Nephron progenitor cell (in vitro differentiated cells): Measurements from ENCODE around the gene OS9.

Experiments used
- DNase-seq: peaks from one replicate; pipeline ENCODE4 v3.0.0; 2021
- H3K27ac Mint-ChIP-seq: 2 replicates; pipeline ENCODE4 v1.8.0; 2021; ENCODE audit warnings: mild to moderate bottlenecking, moderate library complexity, mixed read lengths
- H3K27me3 Mint-ChIP-seq: 2 replicates; pipeline ENCODE4 v1.8.0; 2021; ENCODE audit warnings: mild to moderate bottlenecking, low read depth, mixed read lengths; ENCODE audit not compliant: poor library complexity
- H3K36me3 Mint-ChIP-seq: 2 replicates; pipeline ENCODE4 v1.8.0; 2021; ENCODE audit warnings: low read depth, mixed read lengths
- H3K4me1 Mint-ChIP-seq: 2 replicates; pipeline ENCODE4 v1.8.0; 2021; ENCODE audit warnings: mixed read lengths
- H3K4me3 Mint-ChIP-seq: 2 replicates; pipeline ENCODE4 v1.8.0; 2021; ENCODE audit warnings: mild to moderate bottlenecking, moderate library complexity, mixed read lengths
- H3K9me3 Mint-ChIP-seq: 2 replicates; pipeline ENCODE4 v1.8.0; 2021; ENCODE audit warnings: mild to moderate bottlenecking, moderate library complexity, mixed read lengths
- CTCF ChIP-seq: fragments of 200-600 bp; sonication (generic); IDR thresholded peaks from 2 replicates; pipeline ENCODE4 v1.5.0; 2021; ENCODE audit warnings: antibody characterized with exemption

OS9 gene

GRCh38 chr12:57733928-57734327 lies 40.0 kb downstream of the OS9 start:
- Mint-ChIP-seq H3K4me1 (peaks cover 17% of the 10 kb centered on the region), H3K4me3 (no peak overlapping the region), H3K27ac (no peak overlapping the region), H3K27me3 (peaks cover 98% of the 10 kb centered on the region), H3K9me3 (peaks cover 8% of the 10 kb centered on the region), H3K36me3 (no peaks in the 10 kb centered on the region)
- TF ChIP-seq CTCF = no peak
- DNase-seq = no peak

- H3K4me1 Mint-ChIP-seq = peaks cover 23% of the 10 kb centered on the region
- no peak for TF ChIP-seq CTCF
- peaks cover 98% of the 10 kb centered on the region for H3K27me3 Mint-ChIP-seq
- no peaks in the 10 kb centered on the region for H3K36me3 Mint-ChIP-seq
- no peak overlapping the region for H3K4me3 Mint-ChIP-seq
- H3K27ac Mint-ChIP-seq = no peak overlapping the region
- H3K9me3 Mint-ChIP-seq = peaks cover 8% of the 10 kb centered on the region
- no peak for DNase-seq
Measured at GRCh38 chr12:57734591-57734990, 40.7 kb downstream of the OS9 start.

- Mint-ChIP-seq H3K9me3 (peaks cover 8% of the 10 kb centered on the region), H3K27ac (no peak overlapping the region), H3K4me3 (peak overlapping the region; percentile 24), H3K4me1 (peaks cover 23% of the 10 kb centered on the region), H3K36me3 (no peaks in the 10 kb centered on the region), H3K27me3 (peaks cover 98% of the 10 kb centered on the region)
- DNase-seq = no peak
- no peak for TF ChIP-seq CTCF
Measured at GRCh38 chr12:57735198-57735855, 41.4 kb downstream of the OS9 start.

GRCh38 chr12:57735952-57736740 lies 42.2 kb downstream of the OS9 start:
- peaks cover 8% of the 10 kb centered on the region for H3K9me3 Mint-ChIP-seq
- H3K36me3 Mint-ChIP-seq = no peaks in the 10 kb centered on the region
- DNase-seq = peak; percentile 66
- H3K4me3 Mint-ChIP-seq = peak overlapping the region; percentile 76
- no peak for TF ChIP-seq CTCF
- H3K4me1 Mint-ChIP-seq = peaks cover 23% of the 10 kb centered on the region
- H3K27ac Mint-ChIP-seq = no peak overlapping the region
- peaks cover 98% of the 10 kb centered on the region for H3K27me3 Mint-ChIP-seq

- peaks cover 8% of the 10 kb centered on the region for H3K9me3 Mint-ChIP-seq
- no peak for DNase-seq
- no peak for TF ChIP-seq CTCF
- H3K36me3 Mint-ChIP-seq = no peaks in the 10 kb centered on the region
- H3K27ac Mint-ChIP-seq = no peak overlapping the region
- peaks cover 23% of the 10 kb centered on the region for H3K4me1 Mint-ChIP-seq
- peak overlapping the region; percentile 76 for H3K4me3 Mint-ChIP-seq
- peaks cover 98% of the 10 kb centered on the region for H3K27me3 Mint-ChIP-seq
Measured at GRCh38 chr12:57736741-57737466, 43.0 kb downstream of the OS9 start.
